Endothelial cell of umbilical vein (primary cell): ENCODE data around the gene SERPINA3.

Experiments
- EZH2 ChIP-seq: IDR thresholded peaks from 2 replicates; pipeline ENCODE4 v1.6.1; 2012; ENCODE audit warnings: borderline replicate concordance, low read depth, mild to moderate bottlenecking, moderate library complexity, low read length, inconsistent platforms; ENCODE audit not compliant: severe bottlenecking
- FOS ChIP-seq: IDR thresholded peaks from 2 replicates; pipeline ENCODE4 v1.6.1; 2011; ENCODE audit warnings: mild to moderate bottlenecking, low read length, moderate library complexity, borderline replicate concordance; ENCODE audit not compliant: insufficient read depth
- MYC ChIP-seq: IDR thresholded peaks from one replicate; pipeline ENCODE4 v1.6.1; 2011; ENCODE audit warnings: mild to moderate bottlenecking, low read depth, low read length
- POLR2A ChIP-seq: IDR thresholded peaks from 2 replicates; pipeline ENCODE4 v1.6.1; 2012; ENCODE audit warnings: low read depth, mild to moderate bottlenecking, control low read depth, low read length
- POLR2AphosphoS5 ChIP-seq: IDR thresholded peaks from 2 replicates; pipeline ENCODE4 v1.6.1; 2012; ENCODE audit warnings: low read depth, mild to moderate bottlenecking, control low read depth, low read length, moderate library complexity; ENCODE audit not compliant: insufficient read depth
- TF ChIP-seq, protein P1 (sequence below), 2 donors: IDR thresholded peaks; 1 replicate in 1 of 2; 2 replicates in 1 of 2; pipeline ENCODE4 v1.5.1; 2011; ENCODE audit warnings: low read length in 2 of 2, mild to moderate bottlenecking in 2 of 2, moderate library complexity in 2 of 2, control low read depth in 1 of 2, inconsistent platforms in 1 of 2, low read depth in 1 of 2; ENCODE audit not compliant: insufficient read depth in 1 of 2; ENCODE audit errors: extremely low read depth in 1 of 2

DNA sequence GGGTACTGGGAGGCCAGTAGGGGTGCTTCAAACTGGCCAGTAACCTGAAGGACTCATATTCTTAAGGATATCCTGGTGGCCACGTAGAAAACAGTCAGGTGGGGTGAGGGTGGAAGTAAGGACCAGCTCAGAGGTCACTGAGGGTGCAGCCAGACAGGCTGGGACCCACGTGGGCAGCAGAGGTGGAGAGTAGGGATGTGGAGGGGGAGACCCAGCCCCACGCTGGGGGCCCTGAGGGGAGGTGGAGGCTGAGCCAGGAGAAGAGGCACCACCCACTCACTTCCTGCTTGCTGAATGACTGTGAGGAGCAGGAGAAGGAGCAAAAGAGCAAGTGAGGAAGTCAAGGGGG, 12.6 kb upstream of the SERPINA3 start:
- TF ChIP-seq, protein P1, sequence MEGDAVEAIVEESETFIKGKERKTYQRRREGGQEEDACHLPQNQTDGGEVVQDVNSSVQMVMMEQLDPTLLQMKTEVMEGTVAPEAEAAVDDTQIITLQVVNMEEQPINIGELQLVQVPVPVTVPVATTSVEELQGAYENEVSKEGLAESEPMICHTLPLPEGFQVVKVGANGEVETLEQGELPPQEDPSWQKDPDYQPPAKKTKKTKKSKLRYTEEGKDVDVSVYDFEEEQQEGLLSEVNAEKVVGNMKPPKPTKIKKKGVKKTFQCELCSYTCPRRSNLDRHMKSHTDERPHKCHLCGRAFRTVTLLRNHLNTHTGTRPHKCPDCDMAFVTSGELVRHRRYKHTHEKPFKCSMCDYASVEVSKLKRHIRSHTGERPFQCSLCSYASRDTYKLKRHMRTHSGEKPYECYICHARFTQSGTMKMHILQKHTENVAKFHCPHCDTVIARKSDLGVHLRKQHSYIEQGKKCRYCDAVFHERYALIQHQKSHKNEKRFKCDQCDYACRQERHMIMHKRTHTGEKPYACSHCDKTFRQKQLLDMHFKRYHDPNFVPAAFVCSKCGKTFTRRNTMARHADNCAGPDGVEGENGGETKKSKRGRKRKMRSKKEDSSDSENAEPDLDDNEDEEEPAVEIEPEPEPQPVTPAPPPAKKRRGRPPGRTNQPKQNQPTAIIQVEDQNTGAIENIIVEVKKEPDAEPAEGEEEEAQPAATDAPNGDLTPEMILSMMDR (IDR thresholded peaks at IDR 0.05; ENCODE audit: extremely low read depth in 1 of 2, insufficient read depth in 1 of 2, low read depth in 1 of 2, low read length in 2 of 2), result no peak
- TF ChIP-seq POLR2A, result no peak
- no peak for TF ChIP-seq POLR2AphosphoS5
- TF ChIP-seq EZH2, result no peak
- no peak for TF ChIP-seq FOS
- no peak for TF ChIP-seq MYC
